IMR-90 (cell line): Measurements from ENCODE around the gene SNRNP25. TPM values are rescaled to one million over a fixed set of nuclear protein-coding genes. Genes with fewer than 3 reads are reported as not detected.
A peak's percentile ranks its signal among the peaks of the same experiment; 100 is the strongest.

Source experiments
- ATAC-seq: fragments of 200-7000 bp; cut with Tn5 transposase; 2 replicates; pipeline ENCODE4 v1.9.1; 2020; ENCODE audit warnings: low read depth, mild to moderate bottlenecking, moderate library complexity
- BruUV-seq: library from RNA; stranded (reverse); fragments of 400-500 nt; replicated peaks from 2 replicates; lab custom pipeline; 2021; lab: Mats Ljungman, UMichigan
- CTCF ChIA-PET: fragments of 300-600 bp; formaldehyde crosslinking; extraction: SDS; loops from one replicate; lab custom pipeline; 2021; ENCODE audit warnings: antibody characterized with exemption; lab: Yijun Ruan, JAX
- POLR2A ChIA-PET: fragments of 300-600 bp; sonication (Branson Sonifier 250); formaldehyde crosslinking; loops from one replicate; lab custom pipeline; 2022; ENCODE audit warnings: antibody characterized with exemption; ENCODE audit not compliant: unreplicated experiment; lab: Charles Lee
- DNase-seq: peaks from one replicate; pipeline ENCODE4 v3.0.0; 2013
- H2AFZ ChIP-seq: replicated peaks from 2 replicates; pipeline ENCODE3; 2013; ENCODE audit warnings: low read length, mild to moderate bottlenecking; ENCODE audit not compliant: poor library complexity
- H2AK5ac ChIP-seq: 2 replicates; pipeline ENCODE4 v1.6.1; 2013; ENCODE audit warnings: low read depth, low read length, inconsistent platforms
- H2AK9ac ChIP-seq: replicated peaks from 2 replicates; pipeline ENCODE3; 2013; ENCODE audit warnings: mild to moderate bottlenecking, low read depth, low read length, moderate library complexity; ENCODE audit not compliant: poor library complexity
- H2BK120ac ChIP-seq: 2 replicates; pipeline ENCODE4 v1.6.1; 2013; ENCODE audit warnings: low read depth, low read length, inconsistent platforms
- H2BK15ac ChIP-seq: 3 replicates; pipeline ENCODE4 v1.6.1; 2013; ENCODE audit warnings: low read depth, low read length, inconsistent platforms
- H2BK20ac ChIP-seq: 2 replicates; pipeline ENCODE4 v1.6.1; 2013; ENCODE audit warnings: low read depth, mild to moderate bottlenecking, inconsistent platforms, low read length, moderate library complexity
- H2BK5ac ChIP-seq: 2 replicates; pipeline ENCODE4 v1.6.1; 2013; ENCODE audit warnings: mild to moderate bottlenecking, low read depth, low read length, inconsistent platforms; ENCODE audit not compliant: poor library complexity, severe bottlenecking
- H3K14ac ChIP-seq: replicated peaks from 2 replicates; pipeline ENCODE4 v1.6.1; 2013; ENCODE audit warnings: low read depth, low read length, inconsistent platforms
- H3K18ac ChIP-seq: 2 replicates; pipeline ENCODE4 v1.6.1; 2013; ENCODE audit warnings: low read depth, low read length, control low read depth
- H3K23ac ChIP-seq: 2 replicates; pipeline ENCODE4 v1.6.1; 2013; ENCODE audit warnings: low read depth, low read length, inconsistent platforms
- H3K27ac ChIP-seq: 2 replicates; pipeline ENCODE4 v1.5.1; 2013; ENCODE audit warnings: mild to moderate bottlenecking, control low read depth, low read length; ENCODE audit not compliant: insufficient read depth
- H3K27me3 ChIP-seq: 2 replicates; pipeline ENCODE4 v1.6.1; 2013; ENCODE audit warnings: low read length; ENCODE audit not compliant: control insufficient read depth, insufficient read depth
- H3K36me3 ChIP-seq: 2 replicates; pipeline ENCODE4 v1.6.1; 2013; ENCODE audit warnings: low read length, mixed read lengths; ENCODE audit not compliant: control insufficient read depth, insufficient read depth
- H3K4ac ChIP-seq: 2 replicates; pipeline ENCODE4 v1.6.1; 2013; ENCODE audit warnings: low read depth, low read length, inconsistent platforms
- H3K4me1 ChIP-seq: 2 replicates; pipeline ENCODE4 v1.6.1; 2013; ENCODE audit warnings: low read length, mixed read lengths; ENCODE audit not compliant: control insufficient read depth, insufficient read depth
- H3K4me2 ChIP-seq: 2 replicates; pipeline ENCODE4 v1.6.1; 2013; ENCODE audit warnings: low read depth, mild to moderate bottlenecking, control low read depth, low read length, moderate library complexity
- H3K4me3 ChIP-seq: 2 replicates; pipeline ENCODE4 v1.5.1; 2013; ENCODE audit warnings: low read depth, mild to moderate bottlenecking, control low read depth, low read length, moderate library complexity; ENCODE audit not compliant: insufficient read depth
- H3K56ac ChIP-seq: 2 replicates; pipeline ENCODE4 v1.6.1; 2013; ENCODE audit warnings: low read length, inconsistent platforms; ENCODE audit not compliant: insufficient read depth; ENCODE audit errors: extremely low read depth
- H3K79me1 ChIP-seq, 2 experiments: 2 replicates each; pipeline ENCODE4 v1.6.1; 2013; ENCODE audit warnings: low read length in 2 of 2, inconsistent platforms in 1 of 2, low read depth in 1 of 2
- H3K9ac ChIP-seq: 2 replicates; pipeline ENCODE4 v1.6.1; 2013; ENCODE audit warnings: low read depth, low read length, control low read depth
- H3K9me1 ChIP-seq: 2 replicates; pipeline ENCODE4 v1.6.1; 2013; ENCODE audit warnings: low read length, inconsistent platforms; ENCODE audit not compliant: insufficient read depth
- H3K9me3 ChIP-seq: 2 replicates; pipeline ENCODE4 v1.6.1; 2013; ENCODE audit warnings: low read length; ENCODE audit not compliant: control insufficient read depth, insufficient read depth
- H4K20me1 ChIP-seq: 2 replicates; pipeline ENCODE4 v1.6.1; 2013; ENCODE audit warnings: low read length, inconsistent platforms; ENCODE audit not compliant: insufficient read depth
- H4K5ac ChIP-seq: 2 replicates; pipeline ENCODE4 v1.6.1; 2013; ENCODE audit warnings: mild to moderate bottlenecking, low read depth, low read length, control low read depth
- H4K8ac ChIP-seq, 2 experiments: 2 replicates each; pipeline ENCODE4 v1.6.1; 2013; ENCODE audit warnings: low read depth in 2 of 2, low read length in 2 of 2, control low read depth in 1 of 2, inconsistent platforms in 1 of 2
- H4K91ac ChIP-seq: 2 replicates; pipeline ENCODE4 v1.6.1; 2013; ENCODE audit warnings: low read depth, low read length, inconsistent platforms; ENCODE audit not compliant: insufficient read depth
- BHLHE40 ChIP-seq: fragments of 150-350 bp; IDR thresholded peaks from 2 replicates; pipeline ENCODE4 v1.6.1; 2016; ENCODE audit warnings: mild to moderate bottlenecking, low read depth, low read length
- CEBPB ChIP-seq: IDR thresholded peaks from 2 replicates; pipeline ENCODE4 v1.6.1; 2012; ENCODE audit warnings: low read depth, low read length, improper control_type of control experiment
- CTCF ChIP-seq: conservative IDR thresholded peaks from 2 replicates; pipeline ENCODE4 v1.5.1; 2012; ENCODE audit warnings: mild to moderate bottlenecking, low read depth, low read length, improper control_type of control experiment
- ELK1 ChIP-seq: fragments of 150-350 bp; IDR thresholded peaks from 2 replicates; pipeline ENCODE4 v1.6.1; 2016; ENCODE audit warnings: low read depth, mild to moderate bottlenecking, low read length, moderate library complexity, borderline replicate concordance
- FOS ChIP-seq: fragments of 150-350 bp; IDR thresholded peaks from 2 replicates; pipeline ENCODE4 v1.6.1; 2016; ENCODE audit warnings: low read depth, low read length
- MAFK ChIP-seq: IDR thresholded peaks from 2 replicates; pipeline ENCODE4 v1.6.1; 2012; ENCODE audit warnings: low read depth, low read length, improper control_type of control experiment
- MXI1 ChIP-seq: IDR thresholded peaks from 2 replicates; pipeline ENCODE4 v1.6.1; 2012; ENCODE audit warnings: low read depth, mild to moderate bottlenecking, low read length, moderate library complexity, borderline replicate concordance
- NFE2L2 ChIP-seq: fragments of 150-350 bp; IDR thresholded peaks from 2 replicates; pipeline ENCODE4 v1.6.1; 2016; ENCODE audit warnings: low read depth, mild to moderate bottlenecking, low read length
- POLR2A ChIP-seq: IDR thresholded peaks from 2 replicates; pipeline ENCODE4 v1.6.1; 2012; ENCODE audit warnings: mild to moderate bottlenecking, low read depth, low read length
- RAD21 ChIP-seq: IDR thresholded peaks from 2 replicates; pipeline ENCODE4 v1.6.1; 2012; ENCODE audit warnings: low read length, improper control_type of control experiment
- RCOR1 ChIP-seq: IDR thresholded peaks from 2 replicates; pipeline ENCODE4 v1.6.1; 2012; ENCODE audit warnings: mild to moderate bottlenecking, low read length, improper control_type of control experiment; ENCODE audit not compliant: insufficient replicate concordance
- RFX5 ChIP-seq: IDR thresholded peaks from 2 replicates; pipeline ENCODE4 v1.8.0; 2012; ENCODE audit warnings: low read depth, mild to moderate bottlenecking, low read length, moderate library complexity
- SMC3 ChIP-seq: fragments of 150-350 bp; IDR thresholded peaks from 2 replicates; pipeline ENCODE4 v1.6.1; 2016; ENCODE audit warnings: low read depth, mild to moderate bottlenecking, antibody characterized with exemption, low read length, moderate library complexity
- USF2 ChIP-seq: fragments of 150-350 bp; IDR thresholded peaks from 2 replicates; pipeline ENCODE4 v1.6.1; 2017; ENCODE audit warnings: mild to moderate bottlenecking, antibody characterized with exemption, low read length, low read depth
- WGBS, 2 experiments: methylation state at CpG; one replicate each; pipeline versions ENCODE4 v1.1.5 to v1.1.7; 2013; ENCODE audit warnings: missing lambda C conversion rate in 2 of 2; ENCODE audit not compliant: insufficient read length in 1 of 2; ENCODE audit errors: extremely low coverage in 2 of 2; 5-methylcytosine and 5-hydroxymethylcytosine counted together
- dilution Hi-C: fragments of 300-500 bp; cut with HindIII; formaldehyde crosslinking; loops from one replicate; pipeline ENCODE4 v1.14.3; 2018; ENCODE audit warnings: low sequenced_read_pairs; ENCODE audit not compliant: unreplicated experiment
- in situ Hi-C: fragments of 300-500 bp; cut with MboI; formaldehyde crosslinking; loops from 3 replicates; pipeline ENCODE4 v1.14.3; 2019; ENCODE audit warnings: low sequenced_read_pairs, inconsistent platforms, mixed read lengths
- intact Hi-C: fragments of 100-400 bp; cut with micrococcal nuclease; formaldehyde crosslinking; loops from 2 replicates; pipeline ENCODE4 v1.10.0; 2022
- polyA plus RNA-seq, 3 experiments: library from polyadenylated mRNA; depleted of rRNA; stranded (reverse); fragments of >200 nt; gene quantifications; 2 replicates each; pipeline ENCODE4 v1.2.3, GENCODE V29; 2012; ENCODE audit warnings: low replicate concordance in 1 of 3
- total RNA-seq: library from RNA; depleted of rRNA; stranded (reverse); fragments of >200 nt; gene quantifications from 2 replicates; pipeline ENCODE4 v1.2.3, GENCODE V29; 2012

Gene SNRNP25
- total and polyA plus RNA-seq, 2 of the 4 experiments (the other 2 are of a cell fraction) = 67.2 to 88.0 TPM

GRCh38 chr16:76535-77272, 23.1 kb downstream of the SNRNP25 start:
- dilution Hi-C loops = no loop called here
- CTCF ChIA-PET = interaction anchor here (1.0 kb wide), 1 partner anchor 11 kb away, joined by 3 read pairs; no protein-coding TSS in a partner anchor
- TF ChIP-seq CTCF (no peak), BHLHE40 (peak; percentile 71; the same call in 1 of the 2 replicates), ELK1 (no peak), RFX5 (no peak), NFE2L2 (no peak), FOS (peak; percentile 80), POLR2A (0 out of 2 replicates have a peak, but pooled peaks have one; percentile 20), MAFK (no peak), RCOR1 (peak; percentile 89), USF2 (no peak), CEBPB (no peak), SMC3 (no peak), MXI1 (0 out of 2 replicates have a peak, but pooled peaks have one; percentile 58), RAD21 (no peak)

More at GRCh38 chr16:76535-77272, 23.1 kb downstream of the SNRNP25 start:
- peak overlapping the region; percentile 96 for H2AK9ac ChIP-seq
- peak overlapping the region; percentile 82 for H2BK120ac ChIP-seq
- peaks cover 7 to 34% of the 10 kb centered on the region in 2 experiments for H3K79me1 ChIP-seq
- peak overlapping the region; percentile 71 for H3K9ac ChIP-seq
- peak overlapping the region; percentile 42 for H3K18ac ChIP-seq
- POLR2A ChIA-PET = no interaction called here
- H3K4me3 ChIP-seq = no peak overlapping the region
- ATAC-seq (peak; percentile 22), DNase-seq (peak; percentile 95)
- H3K4me1 ChIP-seq = peaks cover 43% of the 10 kb centered on the region
- H3K23ac ChIP-seq = peak overlapping the region; percentile 64
- peak overlapping the region; percentile 94 for H2BK5ac ChIP-seq
- no peaks in the 10 kb centered on the region for H3K9me3 ChIP-seq
- 57% methylated on average over 3 of the region's 13 CpGs; no CpG with 5 or more reads in 1 of the 2 experiments for WGBS, 2 experiments
- peak overlapping the region; percentile 92 to 95 for H4K8ac ChIP-seq
- peak overlapping the region; percentile 42; the same call in 1 of the 3 replicates for H2BK15ac ChIP-seq
- H3K9me1 ChIP-seq = peaks cover 17% of the 10 kb centered on the region
- H4K5ac ChIP-seq = peak overlapping the region; percentile 86
- H3K14ac ChIP-seq = peak overlapping the region; percentile 81
- peaks cover 12% of the 10 kb centered on the region for H4K20me1 ChIP-seq
- peak overlapping the region; percentile 41 for H3K4me2 ChIP-seq
- in situ Hi-C loops (no loop called here), intact Hi-C loops (no loop called here)
- peaks cover 13% of the 10 kb centered on the region for H3K36me3 ChIP-seq
- BruUV-seq = no TSS peak
- H4K91ac ChIP-seq = peak overlapping the region; percentile 93
- H2BK20ac ChIP-seq = peak overlapping the region; percentile 55; the same call in 1 of the 2 replicates
- peak overlapping the region; percentile 98 for H3K27ac ChIP-seq
- no peaks in the 10 kb centered on the region for H3K27me3 ChIP-seq
- peak overlapping the region; percentile 81 for H3K56ac ChIP-seq
- peak overlapping the region; percentile 74 for H2AFZ ChIP-seq
- peak overlapping the region; percentile 93 for H3K4ac ChIP-seq
- H2AK5ac ChIP-seq = peak overlapping the region; percentile 97
